ENCODE results near the gene ZBTB7C. TPM values are rescaled to one million over a fixed set of nuclear protein-coding genes. Genes with fewer than 3 reads are reported as not detected.

Gene ZBTB7C
- total RNA-seq, 1 experiment from 2014 or later, result 0.32 TPM

GRCh38 chr18:48356151-48356745 lies 52.9 kb downstream of the ZBTB7C start:
- H3K9me3 ChIP-seq (ENCODE audit: low read depth, low read length, poor library complexity, severe bottlenecking), result no peaks in the 10 kb centered on the region
- CTCF ChIA-PET, result no interaction called here

GRCh38 chr18:48355276-48356115 lies 53.7 kb downstream of the ZBTB7C start:
- TF ChIP-seq EZH2 (IDR thresholded peaks at IDR 0.05; ENCODE audit: borderline replicate concordance, low read depth, low read length, poor library complexity, severe bottlenecking) (no peak), CTCF (conservative IDR thresholded peaks at IDR 0.05; ENCODE audit: low read depth, low read length) (no peak)
- POLR2A ChIA-PET (ENCODE audit: low non-redundant PET), result no interaction called here
- Histone ChIP-seq H3K36me3 (ENCODE audit: insufficient read depth, low read length, poor library complexity, severe bottlenecking) (no peaks in the 10 kb centered on the region), H3K27me3 (replicated peaks; ENCODE audit: insufficient read depth, low read depth, low read length, poor library complexity) (no peaks in the 10 kb centered on the region), H3K27ac (ENCODE audit: low read depth, low read length, poor library complexity, severe bottlenecking) (no peak overlapping the region), H3K9me3 (ENCODE audit: low read depth, low read length, poor library complexity, severe bottlenecking) (no peaks in the 10 kb centered on the region), H3K4me1 (ENCODE audit: insufficient read depth, low read length, poor library complexity, severe bottlenecking) (peaks cover 15% of the 10 kb centered on the region), H3K4me3 (ENCODE audit: low read depth, low read length, poor library complexity, severe bottlenecking) (no peak overlapping the region)
- no peak for DNase-seq (ENCODE audit: low spot score)
- no TSS peak for BruUV-seq (replicated peaks)
- intact Hi-C loops (cut with micrococcal nuclease; ENCODE audit: unreplicated experiment), result no loop called here
- CTCF ChIA-PET, result no interaction called here

More at GRCh38 chr18:48356151-48356745, 52.9 kb downstream of the ZBTB7C start:
- intact Hi-C loops (cut with micrococcal nuclease; ENCODE audit: unreplicated experiment), result no loop called here
- Histone ChIP-seq H3K4me3 (ENCODE audit: low read depth, low read length, poor library complexity, severe bottlenecking) (no peak overlapping the region), H3K4me1 (ENCODE audit: insufficient read depth, low read length, poor library complexity, severe bottlenecking) (peaks cover 8% of the 10 kb centered on the region), H3K27me3 (replicated peaks; ENCODE audit: insufficient read depth, low read depth, low read length, poor library complexity) (no peaks in the 10 kb centered on the region), H3K36me3 (ENCODE audit: insufficient read depth, low read length, poor library complexity, severe bottlenecking) (no peaks in the 10 kb centered on the region), H3K27ac (ENCODE audit: low read depth, low read length, poor library complexity, severe bottlenecking) (no peak overlapping the region)
- no peak for DNase-seq (ENCODE audit: low spot score)
- POLR2A ChIA-PET (ENCODE audit: low non-redundant PET), result no interaction called here
- BruUV-seq (replicated peaks), result no TSS peak
- TF ChIP-seq CTCF (conservative IDR thresholded peaks at IDR 0.05; ENCODE audit: low read depth, low read length) (no peak), EZH2 (IDR thresholded peaks at IDR 0.05; ENCODE audit: borderline replicate concordance, low read depth, low read length, poor library complexity, severe bottlenecking) (no peak)

- no TSS peak for BruUV-seq (replicated peaks)
- no peaks in the 10 kb centered on the region for H3K27me3 ChIP-seq (replicated peaks; ENCODE audit: insufficient read depth, low read depth, low read length, poor library complexity)
- POLR2A ChIA-PET (ENCODE audit: low non-redundant PET), result no interaction called here
- H3K36me3 ChIP-seq (ENCODE audit: insufficient read depth, low read length, poor library complexity, severe bottlenecking), result no peaks in the 10 kb centered on the region
- no peak for TF ChIP-seq CTCF (conservative IDR thresholded peaks at IDR 0.05; ENCODE audit: low read depth, low read length)
- no peak for TF ChIP-seq EZH2 (IDR thresholded peaks at IDR 0.05; ENCODE audit: borderline replicate concordance, low read depth, low read length, poor library complexity, severe bottlenecking)
- CTCF ChIA-PET, result no interaction called here
- no peak for DNase-seq (ENCODE audit: low spot score)
- H3K27ac ChIP-seq (ENCODE audit: low read depth, low read length, poor library complexity, severe bottlenecking), result no peak overlapping the region
- no peak overlapping the region for H3K4me3 ChIP-seq (ENCODE audit: low read depth, low read length, poor library complexity, severe bottlenecking)
- H3K4me1 ChIP-seq (ENCODE audit: insufficient read depth, low read length, poor library complexity, severe bottlenecking), result peaks cover 21% of the 10 kb centered on the region
- intact Hi-C loops (cut with micrococcal nuclease; ENCODE audit: unreplicated experiment), result loop anchor here (5.0 kb wide), 1 partner anchor 53 kb away; no protein-coding TSS in a partner anchor
- H3K9me3 ChIP-seq (ENCODE audit: low read depth, low read length, poor library complexity, severe bottlenecking), result no peaks in the 10 kb centered on the region
Observed at GRCh38 chr18:48354746-48355260, 54.4 kb downstream of the ZBTB7C start.
